Astrocyte of the cerebellum (primary cell): ENCODE measurements around the gene ZNF358.

Experiments used
- DNase-seq: peaks from one replicate; pipeline ENCODE4 v3.0.0-alpha.2; 2011; ENCODE audit warnings: low read depth
- H3K4me3 ChIP-seq: 2 replicates; pipeline ENCODE4 v1.5.1; 2011; ENCODE audit warnings: mild to moderate bottlenecking, low read depth, low read length, moderate library complexity
- CTCF ChIP-seq: IDR thresholded peaks from 2 replicates; pipeline ENCODE4 v1.5.1; 2012; ENCODE audit warnings: low read length, low read depth, moderate library complexity, mild to moderate bottlenecking; ENCODE audit errors: missing control alignments
- in situ Hi-C: cut with HindIII; loops from 2 replicates; pipeline ENCODE4 v1.10.0; 2017; ENCODE audit warnings: low sequenced_read_pairs

Gene ZNF358

GRCh38 chr19:7515110-7515644, 726 bp upstream of the ZNF358 start:
- DNase-seq, result no peak
- TF ChIP-seq CTCF, result no peak
- in situ Hi-C loops, result no loop called here
- H3K4me3 ChIP-seq, result peak overlapping the region; percentile 41

- H3K4me3 ChIP-seq, result peak overlapping the region; percentile 89
- DNase-seq, result no peak
- in situ Hi-C loops, result no loop called here
- no peak for TF ChIP-seq CTCF
Observed at GRCh38 chr19:7516333-7516732, 430 bp downstream of the ZNF358 start.

GRCh38 chr19:7516878-7517277, 975 bp downstream of the ZNF358 start:
- in situ Hi-C loops, result no loop called here
- TF ChIP-seq CTCF, result no peak
- H3K4me3 ChIP-seq, result peak overlapping the region; percentile 89
- no peak for DNase-seq

GRCh38 chr19:7519361-7520130, 3.6 kb downstream of the ZNF358 start:
- no peak overlapping the region for H3K4me3 ChIP-seq
- DNase-seq, result no peak
- no peak for TF ChIP-seq CTCF
- in situ Hi-C loops, result no loop called here

- in situ Hi-C loops, result no loop called here
- DNase-seq, result no peak
- no peak for TF ChIP-seq CTCF
- no peak overlapping the region for H3K4me3 ChIP-seq
Observed at GRCh38 chr19:7520131-7521051, 4.5 kb downstream of the ZNF358 start.

GRCh38 chr19:7521551-7522071, 5.7 kb downstream of the ZNF358 start:
- DNase-seq, result no peak
- in situ Hi-C loops, result no loop called here
- peak overlapping the region; percentile 79 for H3K4me3 ChIP-seq
- no peak for TF ChIP-seq CTCF
